GM12878 (cell line): ENCODE results near the gene TNNC2. TPM values are rescaled to one million over a fixed set of nuclear protein-coding genes. Genes with fewer than 3 reads are reported as not detected.

Experiments
- ATAC-seq: fragments of 200-7000 bp; cut with Tn5 transposase; 3 replicates; pipeline ENCODE4 v1.9.1; 2020; ENCODE audit warnings: mild to moderate bottlenecking, moderate library complexity
- BruUV-seq: library from RNA; stranded (reverse); fragments of 400-500 nt; replicated peaks from 2 replicates; lab custom pipeline; 2021; lab: Mats Ljungman, UMichigan
- CTCF ChIA-PET: fragments of 300-600 bp; sonication (Branson Sonifier 250); formaldehyde crosslinking; extraction: SDS; loops from one replicate; lab custom pipeline; 2021; ENCODE audit warnings: inconsistent platforms; lab: Yijun Ruan, JAX
- POLR2A ChIA-PET: fragments of 350-600 bp; formaldehyde crosslinking; extraction: SDS; loops from one replicate; lab custom pipeline; 2021; ENCODE audit warnings: inconsistent platforms; lab: Charles Lee
- RAD21 ChIA-PET: fragments of 300-600 bp; sonication (Branson Sonifier 250); formaldehyde crosslinking; loops from one replicate; lab custom pipeline; 2023; ENCODE audit warnings: antibody characterized with exemption; ENCODE audit not compliant: unreplicated experiment; lab: Charles Lee
- SMC1A ChIA-PET: fragments of 300-600 bp; sonication (Branson Sonifier 250); formaldehyde crosslinking; loops from one replicate; lab custom pipeline; 2023; ENCODE audit not compliant: unreplicated experiment, uncharacterized antibody; lab: Charles Lee
- DNase-seq: peaks from one replicate; pipeline ENCODE4 v3.0.0-alpha.2; 2011; ENCODE audit warnings: low read depth, low spot score
- FAIRE-seq: peaks from 3 replicates; lab custom pipeline; 2011; peaks lifted over from hg19 to GRCh38; lab: Jason Lieb, UNC
- H2AFZ ChIP-seq: 2 replicates; pipeline ENCODE4 v1.6.0; 2011; ENCODE audit warnings: low read depth, low read length, control low read depth; ENCODE audit not compliant: control insufficient read depth
- H3K27ac ChIP-seq: 2 replicates; pipeline ENCODE4 v1.5.1; 2011; ENCODE audit warnings: control low read depth; ENCODE audit not compliant: control insufficient read depth, insufficient read depth
- H3K27me3 ChIP-seq, 2 experiments: replicated peaks in 1 of 2; 2 replicates each; pipeline versions ENCODE4 v1.6.0 to v1.6.1; 2011; ENCODE audit warnings: low read length in 1 of 2; ENCODE audit not compliant: control insufficient read depth in 2 of 2, insufficient read depth in 2 of 2
- H3K36me3 ChIP-seq, 2 experiments: 2 replicates each; pipeline ENCODE4 v1.5.1; 2011; ENCODE audit warnings: low read length in 1 of 2; ENCODE audit not compliant: control insufficient read depth in 2 of 2, insufficient read depth in 2 of 2
- H3K4me1 ChIP-seq: 2 replicates; pipeline ENCODE4 v1.6.1; 2011; ENCODE audit warnings: mild to moderate bottlenecking, low read length, moderate library complexity, mixed read lengths; ENCODE audit not compliant: control insufficient read depth, insufficient read depth
- H3K4me2 ChIP-seq: 2 replicates; pipeline ENCODE4 v1.6.0; 2011; ENCODE audit warnings: control low read depth; ENCODE audit not compliant: control insufficient read depth, insufficient read depth
- H3K4me3 ChIP-seq: fragments of 200-600 bp; sonication (generic); 2 replicates; pipeline ENCODE4 v1.5.1; 2016
- H3K79me2 ChIP-seq: 2 replicates; pipeline ENCODE4 v1.6.0; 2011; ENCODE audit warnings: low read length; ENCODE audit not compliant: control insufficient read depth, insufficient read depth
- H3K9ac ChIP-seq: 2 replicates; pipeline ENCODE4 v1.8.0; 2011; ENCODE audit warnings: low read length, control low read depth, mixed read lengths; ENCODE audit not compliant: control insufficient read depth, insufficient read depth
- H3K9me3 ChIP-seq: replicated peaks from 3 replicates; pipeline ENCODE4 v1.5.1; 2011; ENCODE audit warnings: mild to moderate bottlenecking, low read length; ENCODE audit not compliant: control insufficient read depth, insufficient read depth
- H4K20me1 ChIP-seq: 2 replicates; pipeline ENCODE4 v1.6.0; 2011; ENCODE audit not compliant: control insufficient read depth, insufficient read depth
- MEF2A ChIP-seq: IDR thresholded peaks from 2 replicates; pipeline ENCODE4 v1.6.1; 2011; ENCODE audit warnings: low read depth, mild to moderate bottlenecking, low read length, moderate library complexity; ENCODE audit not compliant: insufficient read depth
- NFYB ChIP-seq: IDR thresholded peaks from 2 replicates; pipeline ENCODE4 v1.6.1; 2011; ENCODE audit warnings: low read depth, mild to moderate bottlenecking, low read length, improper control_type of control experiment, moderate library complexity; ENCODE audit not compliant: insufficient read depth
- RAD21 ChIP-seq: IDR thresholded peaks from 2 replicates; pipeline ENCODE4 v1.6.1; 2011; ENCODE audit warnings: mild to moderate bottlenecking, low read depth, low read length, moderate library complexity; ENCODE audit not compliant: insufficient read depth
- RELA ChIP-seq: fragments of 450-650 bp; IDR thresholded peaks from 2 replicates; pipeline ENCODE4 v1.8.0; 2014; ENCODE audit warnings: borderline replicate concordance; ENCODE audit not compliant: partially characterized antibody
- SIX5 ChIP-seq: IDR thresholded peaks from 2 replicates; pipeline ENCODE4 v1.6.1; 2011; ENCODE audit warnings: mild to moderate bottlenecking, low read depth, low read length, moderate library complexity; ENCODE audit not compliant: severe bottlenecking
- in situ Hi-C: fragments of 300-500 bp; cut with MboI; formaldehyde crosslinking; loops from 9 replicates; pipeline ENCODE4 v1.14.3; 2018; ENCODE audit warnings: mixed read lengths
- intact Hi-C: fragments of 100-400 bp; cut with micrococcal nuclease; formaldehyde crosslinking; loops from one replicate; pipeline ENCODE4 v1.14.2; 2022; ENCODE audit not compliant: unreplicated experiment
- polyA plus RNA-seq, 11 experiments: library from polyadenylated mRNA; depleted of rRNA in 4 of 11; unstranded in 6 of 11; stranded (reverse) in 5 of 11; fragments of >200 nt; fragmentation: Nextera tagmentation in 4 of 11; fragmentation: Illumina TruSeq in 1 of 11; extraction: Ambion mirVana in 4 of 11; extraction: Trizol in 1 of 11; gene quantifications; 1 replicate in 1 of 11; 2 replicates in 10 of 11; pipeline versions ENCODE4 v1.2.1 to v1.2.3, GENCODE V29; 2011 to 2016; ENCODE audit warnings: inconsistent platforms in 2 of 11, missing spikeins in 2 of 11, low read depth in 1 of 11
- total RNA-seq, 4 experiments: library from RNA; depleted of rRNA in 3 of 4; stranded (reverse); fragments of >200 nt in 3 of 4; fragmentation: Illumina TruSeq in 1 of 4; extraction: Trizol in 1 of 4; gene quantifications; 2 replicates each; pipeline versions ENCODE4 v1.2.1 to v1.2.3, GENCODE V29; 2013 to 2021
- TF ChIP-seq, protein P1 (sequence below): fragments of 450-650 bp; IDR thresholded peaks from 2 replicates; pipeline ENCODE4 v1.6.1; 2017; ENCODE audit warnings: mild to moderate bottlenecking, moderate library complexity
- TF ChIP-seq, protein P2 (sequence below): IDR thresholded peaks from 2 replicates; pipeline ENCODE4 v1.6.1; 2012; ENCODE audit warnings: low read length, inconsistent platforms
- TF ChIP-seq, protein P3 (sequence below): fragments of 450-650 bp; IDR thresholded peaks from 2 replicates; pipeline ENCODE4 v1.6.1; 2016; ENCODE audit warnings: mild to moderate bottlenecking
- TF ChIP-seq, protein P4 (sequence below), 3 experiments: IDR thresholded peaks in 2 of 3; conservative IDR thresholded peaks in 1 of 3; 2 replicates each; pipeline ENCODE4 v1.5.1; 2011; ENCODE audit warnings: low read depth in 3 of 3, low read length in 3 of 3, mild to moderate bottlenecking in 3 of 3, control low read depth in 2 of 3, moderate library complexity in 2 of 3, inconsistent platforms in 1 of 3, mixed read lengths in 1 of 3; ENCODE audit not compliant: control insufficient read depth in 2 of 3, insufficient read depth in 1 of 3; ENCODE audit errors: extremely low read depth in 1 of 3
- TF ChIP-seq, protein P5 (sequence below): IDR thresholded peaks from 2 replicates; pipeline ENCODE4 v1.6.1; 2012; ENCODE audit warnings: low read depth, low read length, improper control_type of control experiment

TNNC2 gene
- total and polyA plus RNA-seq, 10 of the 15 experiments (the other 5 are each of a cell fraction or from before 2014, with no cell fraction given) = 0.37 TPM; not detected in 9

DNA sequence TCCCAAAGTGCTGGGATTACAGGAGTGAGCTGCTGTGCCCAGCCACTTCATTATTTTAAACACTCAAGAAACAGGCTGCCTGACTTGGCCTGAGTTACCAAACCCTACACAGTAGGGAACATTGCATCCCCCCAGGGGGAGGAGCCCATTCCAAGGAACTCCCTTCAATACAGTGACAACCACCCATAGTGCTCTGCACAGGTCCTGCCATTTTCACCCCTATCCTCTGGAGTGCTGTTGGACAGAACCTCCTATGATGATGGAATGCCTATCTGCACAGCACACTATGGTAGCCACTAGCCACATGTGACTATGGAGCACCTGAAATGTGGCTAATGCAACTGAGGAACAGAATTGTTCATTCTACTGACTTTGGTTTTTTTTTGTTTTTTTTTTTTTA, 18.3 kb upstream of the TNNC2 start:
- ChIA-PET CTCF (no interaction called here), RAD21 (no interaction called here), SMC1A (interaction anchor here (1.1 kb wide), 1 partner anchor 46 kb away, joined by 4 read pairs; no protein-coding TSS in a partner anchor), POLR2A (no interaction called here)
- H4K20me1 ChIP-seq = no peaks in the 10 kb centered on the region
- H3K27ac ChIP-seq = no peak overlapping the region
- peaks cover 5 to 12% of the 10 kb centered on the region in 2 experiments for H3K36me3 ChIP-seq
- no TSS peak for BruUV-seq
- H3K9me3 ChIP-seq = no peaks in the 10 kb centered on the region
- H3K79me2 ChIP-seq = no peaks in the 10 kb centered on the region
- peaks cover 14% of the 10 kb centered on the region for H3K4me1 ChIP-seq
- DNase-seq (no peak), FAIRE-seq (no peak), ATAC-seq (no peak)
- no peak overlapping the region for H3K4me2 ChIP-seq
- TF ChIP-seq NFYB (no peak), MEF2A (no peak), RELA (no peak), RAD21 (no peak), SIX5 (no peak)
- TF ChIP-seq, protein P1, sequence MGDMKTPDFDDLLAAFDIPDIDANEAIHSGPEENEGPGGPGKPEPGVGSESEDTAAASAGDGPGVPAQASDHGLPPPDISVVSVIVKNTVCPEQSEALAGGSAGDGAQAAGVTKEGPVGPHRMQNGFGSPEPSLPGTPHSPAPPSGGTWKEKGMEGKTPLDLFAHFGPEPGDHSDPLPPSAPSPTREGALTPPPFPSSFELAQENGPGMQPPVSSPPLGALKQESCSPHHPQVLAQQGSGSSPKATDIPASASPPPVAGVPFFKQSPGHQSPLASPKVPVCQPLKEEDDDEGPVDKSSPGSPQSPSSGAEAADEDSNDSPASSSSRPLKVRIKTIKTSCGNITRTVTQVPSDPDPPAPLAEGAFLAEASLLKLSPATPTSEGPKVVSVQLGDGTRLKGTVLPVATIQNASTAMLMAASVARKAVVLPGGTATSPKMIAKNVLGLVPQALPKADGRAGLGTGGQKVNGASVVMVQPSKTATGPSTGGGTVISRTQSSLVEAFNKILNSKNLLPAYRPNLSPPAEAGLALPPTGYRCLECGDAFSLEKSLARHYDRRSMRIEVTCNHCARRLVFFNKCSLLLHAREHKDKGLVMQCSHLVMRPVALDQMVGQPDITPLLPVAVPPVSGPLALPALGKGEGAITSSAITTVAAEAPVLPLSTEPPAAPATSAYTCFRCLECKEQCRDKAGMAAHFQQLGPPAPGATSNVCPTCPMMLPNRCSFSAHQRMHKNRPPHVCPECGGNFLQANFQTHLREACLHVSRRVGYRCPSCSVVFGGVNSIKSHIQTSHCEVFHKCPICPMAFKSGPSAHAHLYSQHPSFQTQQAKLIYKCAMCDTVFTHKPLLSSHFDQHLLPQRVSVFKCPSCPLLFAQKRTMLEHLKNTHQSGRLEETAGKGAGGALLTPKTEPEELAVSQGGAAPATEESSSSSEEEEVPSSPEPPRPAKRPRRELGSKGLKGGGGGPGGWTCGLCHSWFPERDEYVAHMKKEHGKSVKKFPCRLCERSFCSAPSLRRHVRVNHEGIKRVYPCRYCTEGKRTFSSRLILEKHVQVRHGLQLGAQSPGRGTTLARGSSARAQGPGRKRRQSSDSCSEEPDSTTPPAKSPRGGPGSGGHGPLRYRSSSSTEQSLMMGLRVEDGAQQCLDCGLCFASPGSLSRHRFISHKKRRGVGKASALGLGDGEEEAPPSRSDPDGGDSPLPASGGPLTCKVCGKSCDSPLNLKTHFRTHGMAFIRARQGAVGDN = no peak
- TF ChIP-seq, protein P2, sequence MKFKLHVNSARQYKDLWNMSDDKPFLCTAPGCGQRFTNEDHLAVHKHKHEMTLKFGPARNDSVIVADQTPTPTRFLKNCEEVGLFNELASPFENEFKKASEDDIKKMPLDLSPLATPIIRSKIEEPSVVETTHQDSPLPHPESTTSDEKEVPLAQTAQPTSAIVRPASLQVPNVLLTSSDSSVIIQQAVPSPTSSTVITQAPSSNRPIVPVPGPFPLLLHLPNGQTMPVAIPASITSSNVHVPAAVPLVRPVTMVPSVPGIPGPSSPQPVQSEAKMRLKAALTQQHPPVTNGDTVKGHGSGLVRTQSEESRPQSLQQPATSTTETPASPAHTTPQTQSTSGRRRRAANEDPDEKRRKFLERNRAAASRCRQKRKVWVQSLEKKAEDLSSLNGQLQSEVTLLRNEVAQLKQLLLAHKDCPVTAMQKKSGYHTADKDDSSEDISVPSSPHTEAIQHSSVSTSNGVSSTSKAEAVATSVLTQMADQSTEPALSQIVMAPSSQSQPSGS = no peak
- TF ChIP-seq, protein P3, sequence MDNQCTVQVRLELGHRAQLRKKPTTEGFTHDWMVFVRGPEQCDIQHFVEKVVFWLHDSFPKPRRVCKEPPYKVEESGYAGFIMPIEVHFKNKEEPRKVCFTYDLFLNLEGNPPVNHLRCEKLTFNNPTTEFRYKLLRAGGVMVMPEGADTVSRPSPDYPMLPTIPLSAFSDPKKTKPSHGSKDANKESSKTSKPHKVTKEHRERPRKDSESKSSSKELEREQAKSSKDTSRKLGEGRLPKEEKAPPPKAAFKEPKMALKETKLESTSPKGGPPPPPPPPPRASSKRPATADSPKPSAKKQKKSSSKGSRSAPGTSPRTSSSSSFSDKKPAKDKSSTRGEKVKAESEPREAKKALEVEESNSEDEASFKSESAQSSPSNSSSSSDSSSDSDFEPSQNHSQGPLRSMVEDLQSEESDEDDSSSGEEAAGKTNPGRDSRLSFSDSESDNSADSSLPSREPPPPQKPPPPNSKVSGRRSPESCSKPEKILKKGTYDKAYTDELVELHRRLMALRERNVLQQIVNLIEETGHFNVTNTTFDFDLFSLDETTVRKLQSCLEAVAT = no peak
- TF ChIP-seq, protein P4, sequence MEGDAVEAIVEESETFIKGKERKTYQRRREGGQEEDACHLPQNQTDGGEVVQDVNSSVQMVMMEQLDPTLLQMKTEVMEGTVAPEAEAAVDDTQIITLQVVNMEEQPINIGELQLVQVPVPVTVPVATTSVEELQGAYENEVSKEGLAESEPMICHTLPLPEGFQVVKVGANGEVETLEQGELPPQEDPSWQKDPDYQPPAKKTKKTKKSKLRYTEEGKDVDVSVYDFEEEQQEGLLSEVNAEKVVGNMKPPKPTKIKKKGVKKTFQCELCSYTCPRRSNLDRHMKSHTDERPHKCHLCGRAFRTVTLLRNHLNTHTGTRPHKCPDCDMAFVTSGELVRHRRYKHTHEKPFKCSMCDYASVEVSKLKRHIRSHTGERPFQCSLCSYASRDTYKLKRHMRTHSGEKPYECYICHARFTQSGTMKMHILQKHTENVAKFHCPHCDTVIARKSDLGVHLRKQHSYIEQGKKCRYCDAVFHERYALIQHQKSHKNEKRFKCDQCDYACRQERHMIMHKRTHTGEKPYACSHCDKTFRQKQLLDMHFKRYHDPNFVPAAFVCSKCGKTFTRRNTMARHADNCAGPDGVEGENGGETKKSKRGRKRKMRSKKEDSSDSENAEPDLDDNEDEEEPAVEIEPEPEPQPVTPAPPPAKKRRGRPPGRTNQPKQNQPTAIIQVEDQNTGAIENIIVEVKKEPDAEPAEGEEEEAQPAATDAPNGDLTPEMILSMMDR (IDR thresholded peaks at IDR 0.05 in 2 of 3, conservative IDR thresholded peaks at IDR 0.05 in 1 of 3; ENCODE audit: control insufficient read depth in 2 of 3, extremely low read depth in 1 of 3, insufficient read depth in 1 of 3, low read depth in 3 of 3, low read length in 3 of 3) = no peak
- TF ChIP-seq, protein P5, sequence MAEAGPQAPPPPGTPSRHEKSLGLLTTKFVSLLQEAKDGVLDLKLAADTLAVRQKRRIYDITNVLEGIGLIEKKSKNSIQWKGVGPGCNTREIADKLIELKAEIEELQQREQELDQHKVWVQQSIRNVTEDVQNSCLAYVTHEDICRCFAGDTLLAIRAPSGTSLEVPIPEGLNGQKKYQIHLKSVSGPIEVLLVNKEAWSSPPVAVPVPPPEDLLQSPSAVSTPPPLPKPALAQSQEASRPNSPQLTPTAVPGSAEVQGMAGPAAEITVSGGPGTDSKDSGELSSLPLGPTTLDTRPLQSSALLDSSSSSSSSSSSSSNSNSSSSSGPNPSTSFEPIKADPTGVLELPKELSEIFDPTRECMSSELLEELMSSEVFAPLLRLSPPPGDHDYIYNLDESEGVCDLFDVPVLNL = no peak
- H3K27me3 ChIP-seq = no peaks in the 10 kb centered on the region
- H3K4me3 ChIP-seq = no peak overlapping the region
- H3K9ac ChIP-seq = no peak overlapping the region
- intact Hi-C loops = no loop called here
- in situ Hi-C loops = no loop called here
- no peak overlapping the region for H2AFZ ChIP-seq
